T-cell (primary cell): Measurements from ENCODE around the gene RPRM. TPM values are rescaled to one million over a fixed set of nuclear protein-coding genes. Genes with fewer than 3 reads are reported as not detected.

Source experiments
- ATAC-seq, 4 experiments: fragments of 200-7000 bp in 3 of 4; fragments of 150-1000 bp in 1 of 4; cut with Tn5 transposase; replicated peaks in 1 of 4; 1 replicate in 3 of 4; 2 replicates in 1 of 4; pipeline ENCODE4 v1.10.0; 2021; ENCODE audit warnings: moderate library complexity in 3 of 4, mild to moderate bottlenecking in 2 of 4, moderate number of reproducible peaks in 1 of 4
- CTCF ChIA-PET, 2 donors: fragments of 300-600 bp; sonication (Branson Sonifier 250); formaldehyde crosslinking; loops; one replicate each; lab custom pipeline; 2022; ENCODE audit warnings: antibody characterized with exemption in 2 of 2; lab: Charles Lee
- POLR2A ChIA-PET, 2 donors: fragments of 300-600 bp; sonication (Branson Sonifier 250); formaldehyde crosslinking; loops; one replicate each; lab custom pipeline; 2022; ENCODE audit warnings: antibody characterized with exemption in 2 of 2; lab: Charles Lee
- DNase-seq, 35 experiments: peaks; one replicate each; pipeline versions ENCODE4 v3.0.0 to v3.0.0-alpha.2; 2013 to 2023
- H3K27ac ChIP-seq: one replicate; pipeline ENCODE4 v1.5.1; 2013; ENCODE audit warnings: low read length
- H3K27me3 ChIP-seq, 2 experiments: replicated peaks in 1 of 2; 1 replicate in 1 of 2; 2 replicates in 1 of 2; pipeline versions ENCODE4 v1.6.1 to v1.7.0; 2013; ENCODE audit warnings: low read length in 1 of 2, mixed read lengths in 1 of 2; ENCODE audit not compliant: control insufficient read depth in 2 of 2, insufficient read depth in 2 of 2; ENCODE audit errors: extremely low read depth in 1 of 2
- H3K36me3 ChIP-seq, 2 donors: 1 replicate in 1 of 2; 2 replicates in 1 of 2; pipeline versions ENCODE4 v1.6.1 to v1.7.0; 2013; ENCODE audit warnings: low read length in 1 of 2; ENCODE audit not compliant: control insufficient read depth in 2 of 2, insufficient read depth in 1 of 2; ENCODE audit errors: extremely low read depth in 1 of 2
- H3K4me1 ChIP-seq, 2 experiments: 1 replicate in 1 of 2; 2 replicates in 1 of 2; pipeline versions ENCODE4 v1.6.1 to v1.7.0; 2013; ENCODE audit warnings: low read length in 2 of 2, mixed read lengths in 1 of 2; ENCODE audit not compliant: insufficient read depth in 2 of 2, control insufficient read depth in 1 of 2; ENCODE audit errors: extremely low read depth in 1 of 2
- H3K4me3 ChIP-seq, 2 donors: 1 replicate in 1 of 2; 2 replicates in 1 of 2; pipeline versions ENCODE4 v1.5.1 to v1.7.0; 2013; ENCODE audit warnings: mild to moderate bottlenecking in 2 of 2, low read length in 1 of 2, moderate library complexity in 1 of 2; ENCODE audit not compliant: control insufficient read depth in 1 of 2; ENCODE audit errors: extremely low read depth in 1 of 2
- H3K9me3 ChIP-seq: 2 replicates; pipeline ENCODE4 v1.7.0; 2013
- H3K27ac Mint-ChIP-seq, 2 donors: one replicate each; pipeline ENCODE4 v1.8.0; 2020 to 2021; ENCODE audit warnings: mild to moderate bottlenecking in 2 of 2, mixed read lengths in 2 of 2
- H3K27me3 Mint-ChIP-seq, 2 donors: one replicate each; pipeline ENCODE4 v1.8.0; 2021 to 2022; ENCODE audit warnings: mixed read lengths in 2 of 2
- H3K36me3 Mint-ChIP-seq: one replicate; pipeline ENCODE4 v1.8.0; 2021; ENCODE audit warnings: mixed read lengths
- H3K4me1 Mint-ChIP-seq, 3 donors: one replicate each; pipeline ENCODE4 v1.8.0; 2020 to 2022; ENCODE audit warnings: mixed read lengths in 3 of 3, mild to moderate bottlenecking in 1 of 3
- H3K4me3 Mint-ChIP-seq, 3 donors: one replicate each; pipeline ENCODE4 v1.8.0; 2020 to 2022; ENCODE audit warnings: mild to moderate bottlenecking in 3 of 3, mixed read lengths in 3 of 3, moderate library complexity in 3 of 3
- H3K9me3 Mint-ChIP-seq, 3 donors: one replicate each; pipeline ENCODE4 v1.8.0; 2020 to 2022; ENCODE audit warnings: mixed read lengths in 3 of 3
- WGBS: methylation state at CpG from one replicate; pipeline ENCODE4 v1.1.5; 2013; ENCODE audit warnings: missing lambda C conversion rate; ENCODE audit not compliant: insufficient coverage; 5-methylcytosine and 5-hydroxymethylcytosine counted together
- total RNA-seq, 35 experiments: library from RNA in 6 of 35; stranded (reverse) in 6 of 35; fragments of 120-200 nt in 1 of 35; gene quantifications; one replicate each; pipeline versions ENCODE4 v1.2.1 to v1.2.4 and lab custom pipeline; 2013 to 2026

RPRM gene
- total RNA-seq, 5 donors from 2014 or later (not counting 1 experiment from before 2014, with no cell fraction given), result 0.16 TPM; not detected in 4

DNA sequence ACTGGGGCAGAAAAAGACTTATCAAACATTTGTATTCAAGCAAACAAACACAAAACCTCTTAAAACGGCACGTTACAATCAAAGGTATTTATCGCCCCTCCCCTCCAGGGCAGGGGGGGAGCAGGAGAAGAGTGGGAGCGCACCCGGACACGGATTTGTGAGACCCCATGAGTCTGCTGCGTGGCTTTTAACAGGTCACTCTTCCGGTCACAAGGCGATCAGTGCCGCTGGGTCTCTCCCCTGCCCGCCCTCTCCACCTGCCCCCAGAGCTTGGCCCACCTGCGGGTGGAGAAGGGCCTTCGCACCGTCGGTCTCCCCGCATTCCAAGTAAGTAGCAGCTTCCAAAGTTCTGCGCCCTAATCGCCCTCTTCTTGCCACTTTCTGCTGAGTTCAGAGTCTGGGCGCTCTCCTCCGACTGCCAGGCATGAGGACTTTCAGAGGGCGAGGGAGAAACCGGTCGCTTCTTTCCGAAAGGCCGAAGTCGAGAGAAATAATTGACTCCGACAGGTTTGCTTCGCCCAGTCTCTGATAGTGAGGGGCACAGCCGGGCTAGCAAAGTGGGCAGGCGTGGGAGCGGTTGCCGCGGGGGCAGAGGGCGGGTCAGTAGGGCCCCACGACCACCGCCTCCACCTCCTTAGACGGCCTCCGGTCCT is 800 bp downstream of the RPRM start:
- H3K9me3 ChIP-seq, result no peaks in the 10 kb centered on the region
- H3K36me3 Mint-ChIP-seq, result no peaks in the 10 kb centered on the region
- H3K4me3 Mint-ChIP-seq, result peak overlapping the region; percentile 65 to 74 (median 72)
- DNase-seq (no peak), ATAC-seq (peak in 1 of 4 experiments; percentile 9)
- peak overlapping the region in 1 of 2 donors; percentile 31 for H3K27ac Mint-ChIP-seq
- H3K27me3 ChIP-seq, result peaks cover 7 to 33% of the 10 kb centered on the region in 2 experiments
- 8% methylated on average over 30 of the region's 38 CpGs for WGBS
- H3K36me3 ChIP-seq, result no peaks in the 10 kb centered on the region
- no peaks in the 10 kb centered on the region for H3K9me3 Mint-ChIP-seq
- ChIA-PET POLR2A (no interaction called here), CTCF (interaction anchor here in 1 of 2 donors (2.6 kb wide), 1 partner anchor 8 kb away, joined by 12 read pairs; no protein-coding TSS in a partner anchor)
- H3K4me1 Mint-ChIP-seq, result peaks cover 15 to 27% (median 23%) of the 10 kb centered on the region in 3 donors
- H3K4me3 ChIP-seq, result peak overlapping the region; percentile 38 to 58
- peaks cover 46 to 70% of the 10 kb centered on the region in 2 donors for H3K27me3 Mint-ChIP-seq
- H3K27ac ChIP-seq, result no peak overlapping the region
- peaks cover 0 to 23% of the 10 kb centered on the region in 2 experiments for H3K4me1 ChIP-seq

GRCh38 chr2:153476816-153477635 is 1.5 kb downstream of the RPRM start:
- peaks cover 42 to 66% of the 10 kb centered on the region in 2 donors for H3K27me3 Mint-ChIP-seq
- H3K27ac ChIP-seq, result no peak overlapping the region
- peaks cover 0 to 23% of the 10 kb centered on the region in 2 experiments for H3K4me1 ChIP-seq
- ChIA-PET POLR2A (no interaction called here), CTCF (no interaction called here)
- no peak for ATAC-seq
- no peaks in the 10 kb centered on the region for H3K9me3 ChIP-seq
- H3K27ac Mint-ChIP-seq, result no peak overlapping the region
- no peaks in the 10 kb centered on the region for H3K36me3 Mint-ChIP-seq
- DNase-seq, result no peak
- peaks cover 7 to 29% of the 10 kb centered on the region in 2 experiments for H3K27me3 ChIP-seq
- peaks cover 15 to 27% (median 23%) of the 10 kb centered on the region in 3 donors for H3K4me1 Mint-ChIP-seq
- WGBS, result 3% methylated on average over 21 of the region's 38 CpGs
- H3K36me3 ChIP-seq, result no peaks in the 10 kb centered on the region
- no peaks in the 10 kb centered on the region for H3K9me3 Mint-ChIP-seq
- H3K4me3 Mint-ChIP-seq, result peak overlapping the region in 2 of 3 donors; percentile 25 to 72
- no peak overlapping the region for H3K4me3 ChIP-seq

DNA sequence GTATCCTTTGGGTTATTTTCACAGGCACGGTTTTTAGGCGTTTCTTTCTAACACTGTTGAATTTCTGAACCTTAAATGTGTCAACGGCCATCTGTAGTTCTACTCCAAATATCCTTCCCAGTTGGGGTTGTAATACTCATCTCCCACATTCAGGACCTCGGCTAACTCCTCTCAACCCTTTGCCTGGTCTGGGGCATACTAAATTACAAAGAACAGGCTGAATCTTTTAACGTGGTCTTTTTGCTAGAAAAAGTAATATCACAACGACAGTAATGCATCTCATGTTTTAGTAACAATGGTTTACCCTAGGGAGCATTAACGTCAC is 2.1 kb downstream of the RPRM start:
- CTCF ChIA-PET, result no interaction called here
- DNase-seq (no peak), ATAC-seq (no peak)
- Histone ChIP-seq H3K27me3 (peaks cover 7 to 29% of the 10 kb centered on the region in 2 experiments), H3K27ac (no peak overlapping the region), H3K36me3 (no peaks in the 10 kb centered on the region), H3K9me3 (no peaks in the 10 kb centered on the region), H3K4me1 (peaks cover 0 to 23% of the 10 kb centered on the region in 2 experiments), H3K4me3 (no peak overlapping the region)
- 41% methylated on average over 3 of the region's 7 CpGs for WGBS
- no peaks in the 10 kb centered on the region for H3K9me3 Mint-ChIP-seq
- POLR2A ChIA-PET, result no interaction called here
- no peak overlapping the region for H3K4me3 Mint-ChIP-seq
- H3K27me3 Mint-ChIP-seq, result peaks cover 43 to 69% of the 10 kb centered on the region in 2 donors
- peaks cover 15 to 27% (median 23%) of the 10 kb centered on the region in 3 donors for H3K4me1 Mint-ChIP-seq
- no peak overlapping the region for H3K27ac Mint-ChIP-seq
- H3K36me3 Mint-ChIP-seq, result no peaks in the 10 kb centered on the region

DNA sequence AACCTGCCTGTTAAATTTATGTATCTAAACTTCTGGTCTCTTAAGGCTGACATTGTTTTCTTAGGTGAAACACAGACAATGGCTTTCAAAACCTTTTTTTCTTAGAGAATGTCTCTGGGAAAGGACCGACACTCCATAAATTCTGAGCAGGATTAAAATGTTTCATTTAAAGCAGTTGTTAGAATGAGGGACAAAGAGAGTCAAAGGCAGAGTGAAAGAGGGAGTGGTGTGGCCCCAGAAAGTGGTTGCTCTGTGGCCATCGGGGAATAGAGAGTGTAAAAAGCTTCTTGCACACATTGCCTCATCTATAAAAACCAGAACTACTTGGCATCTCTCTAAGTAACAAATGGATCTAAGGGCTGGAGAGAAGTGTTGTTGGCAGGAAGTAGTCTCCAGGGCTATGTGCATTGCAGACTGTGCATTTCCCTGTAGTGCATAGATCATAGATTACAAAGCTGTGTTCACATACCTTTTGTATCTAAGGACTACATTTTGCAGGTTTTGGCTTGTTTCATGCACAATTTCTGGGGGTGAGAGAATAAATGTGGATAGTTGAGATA is 3.6 kb downstream of the RPRM start:
- no peak overlapping the region for H3K27ac ChIP-seq
- Mint-ChIP-seq H3K4me3 (no peak overlapping the region), H3K36me3 (no peaks in the 10 kb centered on the region), H3K27me3 (peaks cover 43 to 60% of the 10 kb centered on the region in 2 donors), H3K27ac (no peak overlapping the region), H3K4me1 (peaks cover 15 to 27% (median 23%) of the 10 kb centered on the region in 3 donors), H3K9me3 (no peaks in the 10 kb centered on the region)
- 50% methylated on average over 1 of the region's 2 CpGs for WGBS
- H3K4me3 ChIP-seq, result no peak overlapping the region
- no peaks in the 10 kb centered on the region for H3K36me3 ChIP-seq
- DNase-seq (no peak), ATAC-seq (no peak)
- ChIA-PET CTCF (no interaction called here), POLR2A (no interaction called here)
- H3K27me3 ChIP-seq, result peaks cover 7 to 29% of the 10 kb centered on the region in 2 experiments
- no peaks in the 10 kb centered on the region for H3K9me3 ChIP-seq
- peaks cover 0 to 23% of the 10 kb centered on the region in 2 experiments for H3K4me1 ChIP-seq

- Mint-ChIP-seq H3K4me1 (peaks cover 15 to 26% (median 20%) of the 10 kb centered on the region in 3 donors), H3K27ac (no peak overlapping the region), H3K27me3 (peaks cover 43 to 58% of the 10 kb centered on the region in 2 donors), H3K9me3 (no peaks in the 10 kb centered on the region), H3K36me3 (no peaks in the 10 kb centered on the region), H3K4me3 (no peak overlapping the region)
- Histone ChIP-seq H3K4me3 (no peak overlapping the region), H3K36me3 (no peaks in the 10 kb centered on the region), H3K9me3 (no peaks in the 10 kb centered on the region), H3K27ac (no peak overlapping the region), H3K4me1 (peaks cover 0 to 23% of the 10 kb centered on the region in 2 experiments), H3K27me3 (peaks cover 7 to 29% of the 10 kb centered on the region in 2 experiments)
- CTCF ChIA-PET, result no interaction called here
- ATAC-seq (no peak), DNase-seq (no peak)
- WGBS, result no CpG with 5 or more reads among the region's 1 CpG
- POLR2A ChIA-PET, result no interaction called here
Measured at GRCh38 chr2:153474407-153474806, 4.2 kb downstream of the RPRM start.

GRCh38 chr2:153470867-153471266 is 7.7 kb downstream of the RPRM start:
- Histone ChIP-seq H3K4me1 (no peaks in the 10 kb centered on the region), H3K36me3 (no peaks in the 10 kb centered on the region), H3K4me3 (no peak overlapping the region), H3K9me3 (no peaks in the 10 kb centered on the region), H3K27me3 (peaks cover 0 to 7% of the 10 kb centered on the region in 2 experiments), H3K27ac (no peak overlapping the region)
- Mint-ChIP-seq H3K4me3 (no peak overlapping the region), H3K27me3 (peaks cover 32 to 34% of the 10 kb centered on the region in 2 donors), H3K4me1 (no peaks in the 10 kb centered on the region), H3K36me3 (no peaks in the 10 kb centered on the region), H3K27ac (no peak overlapping the region), H3K9me3 (no peaks in the 10 kb centered on the region)
- DNase-seq (no peak), ATAC-seq (no peak)
- POLR2A ChIA-PET, result no interaction called here
- 100% methylated on average over 1 of the region's 4 CpGs for WGBS
- CTCF ChIA-PET, result interaction anchor here (1.3 to 2.9 kb wide), 2 partner anchors 9 kb away, joined by 5 to 12 read pairs; partner anchors contain the start of gene RPRM (in 1 of the 2)
